HepG2 (cell line): ENCODE results near the gene IPMK. TPM values are rescaled to one million over a fixed set of nuclear protein-coding genes. Genes with fewer than 3 reads are reported as not detected.

Experiments
- ATAC-seq: fragments of 200-7000 bp; cut with Tn5 transposase; 3 replicates; pipeline ENCODE4 v1.9.1; 2020; ENCODE audit warnings: mild to moderate bottlenecking, moderate library complexity
- BruUV-seq: library from RNA; stranded (reverse); fragments of 400-500 nt; replicated peaks from 2 replicates; lab custom pipeline; 2021; lab: Mats Ljungman, UMichigan
- CTCF ChIA-PET: fragments of 300-600 bp; formaldehyde crosslinking; extraction: SDS; loops from one replicate; lab custom pipeline; 2021; ENCODE audit warnings: low total read pairs, inconsistent platforms, low intra/inter-chr PET ratio; lab: Yijun Ruan, JAX
- POLR2A ChIA-PET: fragments of 350-600 bp; sonication (Branson Sonifier 250); formaldehyde crosslinking; loops from one replicate; lab custom pipeline; 2020; ENCODE audit warnings: antibody characterized with exemption, inconsistent platforms; lab: Yijun Ruan, JAX
- DNase-seq: peaks from one replicate; pipeline ENCODE4 v3.0.0-alpha.2; 2015; ENCODE audit warnings: low spot score
- FAIRE-seq: peaks from 3 replicates; lab custom pipeline; 2011; peaks lifted over from hg19 to GRCh38; lab: Jason Lieb, UNC
- H2AFZ ChIP-seq: one replicate; pipeline ENCODE4 v1.6.1; 2011; ENCODE audit warnings: low read length, inconsistent platforms
- H3K27ac ChIP-seq: fragments of 300-600 bp; 3 replicates; pipeline ENCODE4 v1.8.0; 2011; ENCODE audit warnings: mixed run types, mild to moderate bottlenecking, mixed read lengths, low read length, inconsistent platforms; ENCODE audit not compliant: insufficient read depth; ENCODE audit errors: extremely low read length
- H3K27me3 ChIP-seq, 2 experiments: fragments of 200-600 bp in 1 of 2; 2 replicates in 1 of 2; 3 replicates in 1 of 2; pipeline versions ENCODE4 v1.6.0 to v1.8.0; 2011; ENCODE audit warnings: low read length in 2 of 2, mild to moderate bottlenecking in 2 of 2, moderate library complexity in 2 of 2, inconsistent platforms in 1 of 2; ENCODE audit not compliant: insufficient read depth in 2 of 2, control insufficient read depth in 1 of 2
- H3K36me3 ChIP-seq, 2 experiments: fragments of 200-600 bp in 1 of 2; replicated peaks in 1 of 2; 2 replicates in 1 of 2; 3 replicates in 1 of 2; pipeline versions ENCODE4 v1.5.1 to v1.8.0; 2011; ENCODE audit warnings: low read length in 2 of 2, inconsistent platforms in 1 of 2; ENCODE audit not compliant: insufficient read depth in 2 of 2, control insufficient read depth in 1 of 2
- H3K4me1 ChIP-seq: 2 replicates; pipeline ENCODE4 v1.5.1; 2012; ENCODE audit warnings: low read length, inconsistent platforms; ENCODE audit not compliant: insufficient read depth
- H3K4me2 ChIP-seq: 2 replicates; pipeline ENCODE4 v1.6.0; 2011; ENCODE audit warnings: low read depth, low read length, inconsistent platforms
- H3K4me3 ChIP-seq, 3 experiments: fragments of 200-600 bp in 1 of 3; sonication (generic), shearing (Covaris generic) in 1 of 3; replicated peaks in 1 of 3; 2 replicates each; pipeline ENCODE4 v1.5.1; 2011 to 2016; ENCODE audit warnings: low read length in 3 of 3, inconsistent platforms in 2 of 3, low read depth in 2 of 3, mild to moderate bottlenecking in 2 of 3, control low read depth in 1 of 3, mixed read lengths in 1 of 3; ENCODE audit not compliant: insufficient read depth in 1 of 3
- H3K79me2 ChIP-seq: one replicate; pipeline ENCODE4 v1.6.1; 2011; ENCODE audit warnings: low read length, inconsistent platforms; ENCODE audit not compliant: insufficient read depth
- H3K9ac ChIP-seq: 2 replicates; pipeline ENCODE4 v1.6.0; 2011; ENCODE audit warnings: mild to moderate bottlenecking, low read depth, low read length, inconsistent platforms; ENCODE audit not compliant: insufficient read depth
- H3K9me3 ChIP-seq: 2 replicates; pipeline ENCODE4 v1.5.1; 2012; ENCODE audit warnings: mild to moderate bottlenecking, low read length
- H4K20me1 ChIP-seq: 2 replicates; pipeline ENCODE4 v1.6.0; 2011; ENCODE audit warnings: inconsistent platforms, mild to moderate bottlenecking, low read length, moderate library complexity; ENCODE audit not compliant: insufficient read depth
- AHR ChIP-seq: IDR thresholded peaks from 2 replicates; pipeline ENCODE4 v1.6.1; 2018; ENCODE audit warnings: missing genetic modification reagents, missing compliant biosample characterization
- ARNT ChIP-seq: fragments of 450-650 bp; IDR thresholded peaks from 2 replicates; pipeline ENCODE4 v1.6.1; 2017
- ATF5 ChIP-seq: sonication (generic); formaldehyde crosslinking; IDR thresholded peaks from 2 replicates; pipeline ENCODE4 v1.4.0; 2020; ENCODE audit warnings: mild to moderate bottlenecking, low read depth, missing genetic modification reagents
- CBFB ChIP-seq: sonication (generic); formaldehyde crosslinking; IDR thresholded peaks from 2 replicates; pipeline ENCODE4 v1.4.0; 2020; ENCODE audit warnings: missing genetic modification reagents
- CBX1 ChIP-seq: IDR thresholded peaks from one replicate; pipeline ENCODE4 v1.6.1; 2016; ENCODE audit warnings: antibody characterized with exemption, low read depth
- HBP1 ChIP-seq: IDR thresholded peaks from 2 replicates; pipeline ENCODE4 v1.6.1; 2016; ENCODE audit warnings: low read depth, control low read depth
- RFX1 ChIP-seq: fragments of 450-650 bp; IDR thresholded peaks from 2 replicates; pipeline ENCODE4 v1.6.1; 2017
- RFXAP ChIP-seq: sonication (generic); formaldehyde crosslinking; IDR thresholded peaks from 2 replicates; pipeline ENCODE4 v1.4.0; 2020; ENCODE audit warnings: missing genetic modification reagents, borderline replicate concordance
- TCF7L2 ChIP-seq: IDR thresholded peaks from 2 replicates; pipeline ENCODE4 v1.6.1; 2011; ENCODE audit warnings: mild to moderate bottlenecking, low read depth, low read length, moderate library complexity
- U2AF2 ChIP-seq: fragments of 200-400 bp; formaldehyde crosslinking; IDR thresholded peaks from 2 replicates; pipeline ENCODE4 v1.6.1; 2017; ENCODE audit warnings: low read depth, mild to moderate bottlenecking, low read length
- ZBTB33 ChIP-seq: sonication (generic); formaldehyde crosslinking; IDR thresholded peaks from 2 replicates; pipeline ENCODE4 v1.4.0; 2020; ENCODE audit warnings: missing genetic modification reagents
- ZNF10 ChIP-seq: sonication (generic); formaldehyde crosslinking; IDR thresholded peaks from 2 replicates; pipeline ENCODE4 v1.4.0; 2020; ENCODE audit warnings: mild to moderate bottlenecking, low read depth, missing genetic modification reagents, borderline replicate concordance
- ZNF143 ChIP-seq: sonication (generic); formaldehyde crosslinking; IDR thresholded peaks from 2 replicates; pipeline ENCODE4 v1.4.0; 2020; ENCODE audit warnings: missing genetic modification reagents
- ZNF276 ChIP-seq: sonication (generic); formaldehyde crosslinking; IDR thresholded peaks from 2 replicates; pipeline ENCODE4 v1.4.0; 2020; ENCODE audit warnings: mild to moderate bottlenecking, low read depth, missing genetic modification reagents
- ZNF503 ChIP-seq: sonication (generic); formaldehyde crosslinking; IDR thresholded peaks from 2 replicates; pipeline ENCODE4 v1.4.0; 2020; ENCODE audit warnings: missing genetic modification reagents
- ZNF557 ChIP-seq: sonication (generic); formaldehyde crosslinking; IDR thresholded peaks from 2 replicates; pipeline ENCODE4 v1.4.0; 2020; ENCODE audit warnings: missing genetic modification reagents
- ZSCAN31 ChIP-seq: sonication (generic); formaldehyde crosslinking; IDR thresholded peaks from 2 replicates; pipeline ENCODE4 v1.5.0; 2020; ENCODE audit warnings: low read depth, mild to moderate bottlenecking, missing genetic modification reagents
- WGBS: methylation state at CpG from one replicate; pipeline ENCODE4 v1.1.6; 2017; ENCODE audit warnings: low lambda C conversion rate; 5-methylcytosine and 5-hydroxymethylcytosine counted together
- in situ Hi-C: cut with HindIII; loops from 2 replicates; pipeline ENCODE4 v1.10.0; 2017; ENCODE audit warnings: low pct_unique_long_range_greater_than_20kb; ENCODE audit not compliant: extremely low pct_ligation_motif_present
- intact Hi-C: fragments of 100-400 bp; cut with micrococcal nuclease; formaldehyde crosslinking; loops from one replicate; pipeline ENCODE4 v1.10.0; 2022; ENCODE audit not compliant: unreplicated experiment
- polyA plus RNA-seq, 8 experiments: library from polyadenylated mRNA; depleted of rRNA in 3 of 8; stranded (reverse) in 7 of 8; unstranded in 1 of 8; fragments of >200 nt; fragmentation: Illumina TruSeq in 4 of 8; extraction: Trizol in 4 of 8; gene quantifications; 2 replicates each; pipeline versions ENCODE4 v1.2.1 to v1.2.3, GENCODE V29; 2011 to 2016; ENCODE audit warnings: low read depth in 4 of 8, missing spikeins in 1 of 8, mixed read lengths in 1 of 8; ENCODE audit not compliant: insufficient read depth in 1 of 8
- total RNA-seq, 5 experiments: library from RNA; depleted of rRNA; stranded (reverse); fragments of >200 nt; fragmentation: Illumina TruSeq; extraction: Trizol; gene quantifications; 2 replicates each; pipeline ENCODE4 v1.2.3, GENCODE V29; 2016; ENCODE audit warnings: low read depth in 1 of 5

IPMK gene
- total and polyA plus RNA-seq, 2 of the 13 experiments (the other 11 are each of a cell fraction or from before 2014, with no cell fraction given) = 2.7 to 3.9 TPM

- ATAC-seq (no peak), FAIRE-seq (no peak), DNase-seq (no peak)
- H3K79me2 ChIP-seq = peaks cover 29% of the 10 kb centered on the region
- no peak overlapping the region for H3K27ac ChIP-seq
- peaks cover 68% of the 10 kb centered on the region for H3K4me1 ChIP-seq
- no TSS peak for BruUV-seq
- H3K4me3 ChIP-seq = no peak overlapping the region
- H3K9me3 ChIP-seq = no peaks in the 10 kb centered on the region
- H4K20me1 ChIP-seq = no peaks in the 10 kb centered on the region
- 93% methylated on average over 3 of the region's 3 CpGs for WGBS
- POLR2A ChIA-PET = interaction anchor here (1.7 kb wide), 1 partner anchor 27 kb away, joined by 4 read pairs; the partner anchor contains the start of genes CISD1 and IPMK
- no peaks in the 10 kb centered on the region for H3K27me3 ChIP-seq
- no peak overlapping the region for H3K9ac ChIP-seq
- no peak overlapping the region for H3K4me2 ChIP-seq
- intact Hi-C loops (no loop called here), in situ Hi-C loops (no loop called here)
- H3K36me3 ChIP-seq = peaks cover 0 to 7% of the 10 kb centered on the region in 2 experiments; a peak in 1 of 5 replicates
- H2AFZ ChIP-seq = no peak overlapping the region
- CTCF ChIA-PET = no interaction called here
- TF ChIP-seq AHR (CRISPR knock-in tag) = no peak
- no peak for TF ChIP-seq ZBTB33
- no peak for TF ChIP-seq RFXAP (CRISPR knock-in tag)
- TF ChIP-seq HBP1 (CRISPR knock-in tag) = no peak
- no peak for TF ChIP-seq ARNT
- no peak for TF ChIP-seq CBX1
- no peak for TF ChIP-seq ZNF503 (CRISPR knock-in tag)
- no peak for TF ChIP-seq U2AF2
- no peak for TF ChIP-seq ZNF276 (CRISPR knock-in tag)
- no peak for TF ChIP-seq TCF7L2
- TF ChIP-seq ZSCAN31 (CRISPR knock-in tag) = no peak
- TF ChIP-seq ZNF10 = no peak
- no peak for TF ChIP-seq RFX1
- no peak for TF ChIP-seq ZNF557 (CRISPR knock-in tag)
- no peak for TF ChIP-seq ATF5 (CRISPR knock-in tag)
- TF ChIP-seq CBFB (CRISPR knock-in tag) = no peak
- TF ChIP-seq ZNF143 = no peak
Observed at GRCh38 chr10:58241346-58241745, 26.3 kb downstream of the IPMK start.
